K562 (cell line): ENCODE measurements around the gene AMBRA1. TPM values are rescaled to one million over a fixed set of nuclear protein-coding genes. Genes with fewer than 3 reads are reported as not detected.

Experiments used
- ATAC-seq: fragments of 200-7000 bp; cut with Tn5 transposase; 3 replicates; pipeline ENCODE4 v1.9.1; 2020; ENCODE audit warnings: moderate library complexity
- BruUV-seq: library from RNA; stranded (reverse); fragments of 400-500 nt; replicated peaks from 2 replicates; lab custom pipeline; 2021; lab: Mats Ljungman, UMichigan
- CTCF ChIA-PET: fragments of 300-600 bp; formaldehyde crosslinking; extraction: SDS; loops from one replicate; lab custom pipeline; 2021; ENCODE audit warnings: low intra/inter-chr PET ratio; lab: Yijun Ruan, JAX
- POLR2A ChIA-PET: fragments of 300-600, 350-650 bp; sonication (Branson Sonifier 250); formaldehyde crosslinking; extraction: SDS; loops from one replicate; lab custom pipeline; 2021; ENCODE audit warnings: antibody characterized with exemption, inconsistent platforms; lab: Yijun Ruan, JAX
- DNase-seq, 4 experiments: peaks; one replicate each; pipeline versions ENCODE4 v3.0.0 to v3.0.0-alpha.2; 2011 to 2018; ENCODE audit warnings: low spot score in 3 of 4, mixed read lengths in 3 of 4; ENCODE audit errors: extremely low read depth in 1 of 4
- FAIRE-seq: peaks from 2 replicates; lab custom pipeline; 2011; peaks lifted over from hg19 to GRCh38; lab: Jason Lieb, UNC
- H2AFZ ChIP-seq: 2 replicates; pipeline ENCODE4 v1.6.0; 2011; ENCODE audit warnings: low read depth, low read length, control low read depth, inconsistent platforms
- H3K27ac ChIP-seq: fragments of 200-600 bp; 3 replicates; pipeline ENCODE4 v1.8.0; 2011; ENCODE audit warnings: low read depth, mild to moderate bottlenecking, control low read depth, inconsistent platforms, low read length, moderate library complexity, mixed read lengths; ENCODE audit errors: extremely low read depth
- H3K27me3 ChIP-seq, 2 experiments: fragments of 300-600 bp in 1 of 2; 2 replicates in 1 of 2; 3 replicates in 1 of 2; pipeline versions ENCODE4 v1.6.0 to v1.8.0; 2011; ENCODE audit warnings: inconsistent platforms in 2 of 2, low read length in 2 of 2, mild to moderate bottlenecking in 1 of 2, mixed read lengths in 1 of 2, moderate library complexity in 1 of 2; ENCODE audit not compliant: control insufficient read depth in 2 of 2, insufficient read depth in 2 of 2
- H3K36me3 ChIP-seq: fragments of 300-600 bp; 3 replicates; pipeline ENCODE4 v1.8.0; 2011; ENCODE audit warnings: mild to moderate bottlenecking, low read length, inconsistent platforms; ENCODE audit not compliant: control insufficient read depth, insufficient read depth
- H3K4me1 ChIP-seq, 2 experiments: fragments of 200-600 bp in 1 of 2; replicated peaks in 1 of 2; 2 replicates in 1 of 2; 3 replicates in 1 of 2; pipeline versions ENCODE4 v1.5.1 to v1.8.0; 2011; ENCODE audit warnings: inconsistent platforms in 2 of 2, low read length in 2 of 2, mild to moderate bottlenecking in 1 of 2, mixed read lengths in 1 of 2, moderate library complexity in 1 of 2; ENCODE audit not compliant: control insufficient read depth in 2 of 2, insufficient read depth in 2 of 2
- H3K4me2 ChIP-seq: 2 replicates; pipeline ENCODE4 v1.6.1; 2011; ENCODE audit warnings: low read length, control low read depth, inconsistent platforms, mixed read lengths; ENCODE audit not compliant: insufficient read depth
- H3K4me3 ChIP-seq: fragments of 200-600 bp; sonication (generic), shearing (Covaris generic); 2 replicates; pipeline ENCODE4 v1.5.1; 2016; ENCODE audit warnings: control low read depth, inconsistent platforms
- H3K79me2 ChIP-seq: fragments of 200-600 bp; 3 replicates; pipeline ENCODE4 v1.8.0; 2011; ENCODE audit warnings: low read length, inconsistent platforms; ENCODE audit not compliant: control insufficient read depth, insufficient read depth
- H3K9ac ChIP-seq, 2 experiments: 2 replicates each; pipeline versions ENCODE4 v1.6.0 to v1.6.1; 2011; ENCODE audit warnings: low read depth in 2 of 2, low read length in 2 of 2, control low read depth in 1 of 2, inconsistent platforms in 1 of 2, mild to moderate bottlenecking in 1 of 2, mixed read lengths in 1 of 2; ENCODE audit not compliant: insufficient read depth in 1 of 2
- H3K9me1 ChIP-seq: one replicate; pipeline ENCODE4 v1.6.0; 2011; ENCODE audit warnings: inconsistent platforms, mild to moderate bottlenecking, low read length, moderate library complexity; ENCODE audit not compliant: control insufficient read depth, insufficient read depth
- H3K9me3 ChIP-seq: replicated peaks from 2 replicates; pipeline ENCODE4 v1.5.1; 2011; ENCODE audit warnings: low read depth, low read length, inconsistent platforms; ENCODE audit not compliant: control insufficient read depth, insufficient read depth
- H4K20me1 ChIP-seq: replicated peaks from 2 replicates; pipeline ENCODE4 v1.6.1; 2011; ENCODE audit warnings: low read length, inconsistent platforms, mixed read lengths; ENCODE audit not compliant: control insufficient read depth, insufficient read depth
- CHD4 ChIP-seq: fragments of 200-600 bp; sonication (generic); IDR thresholded peaks from 3 replicates; pipeline ENCODE4 v1.6.1; 2012; ENCODE audit warnings: low read depth, mild to moderate bottlenecking, mixed read lengths, low read length, inconsistent platforms; ENCODE audit not compliant: insufficient read depth, insufficient replicate concordance, poor library complexity, severe bottlenecking
- ETV5 ChIP-seq: sonication (generic); formaldehyde crosslinking; IDR thresholded peaks from 2 replicates; pipeline ENCODE4 v1.4.0; 2020; ENCODE audit warnings: low read depth, mild to moderate bottlenecking, missing genetic modification reagents
- HDAC1 ChIP-seq, 2 experiments: fragments of 450-650 bp; IDR thresholded peaks; 2 replicates each; pipeline ENCODE4 v1.6.1; 2016 to 2017; ENCODE audit warnings: inconsistent platforms in 1 of 2, mild to moderate bottlenecking in 1 of 2, moderate library complexity in 1 of 2
- KLF1 ChIP-seq: fragments of 450-650 bp; IDR thresholded peaks from 2 replicates; pipeline ENCODE4 v1.6.1; 2016; ENCODE audit warnings: missing genetic modification characterization, missing compliant biosample characterization
- MNT ChIP-seq, 2 experiments: fragments of 450-650 bp; conservative IDR thresholded peaks; 2 replicates each; pipeline ENCODE4 v1.6.1; 2017; ENCODE audit warnings: mild to moderate bottlenecking in 2 of 2, moderate library complexity in 2 of 2
- NRF1 ChIP-seq, 2 experiments: fragments of 450-650 bp; IDR thresholded peaks in 1 of 2; conservative IDR thresholded peaks in 1 of 2; 2 replicates each; pipeline ENCODE4 v1.6.1; 2014; ENCODE audit warnings: mild to moderate bottlenecking in 2 of 2
- PML ChIP-seq: IDR thresholded peaks from 2 replicates; pipeline ENCODE4 v1.6.1; 2012; ENCODE audit warnings: low read length, inconsistent platforms
- RBM14 ChIP-seq: fragments of 200-400 bp; formaldehyde crosslinking; IDR thresholded peaks from 2 replicates; pipeline ENCODE4 v1.6.1; 2018; ENCODE audit warnings: low read depth, mild to moderate bottlenecking, low read length, moderate library complexity, borderline replicate concordance; ENCODE audit not compliant: insufficient read depth
- RFX1 ChIP-seq: fragments of 450-650 bp; IDR thresholded peaks from 2 replicates; pipeline ENCODE4 v1.6.1; 2016; ENCODE audit warnings: mild to moderate bottlenecking, moderate library complexity
- TAF15 ChIP-seq: fragments of 200-400 bp; formaldehyde crosslinking; IDR thresholded peaks from 2 replicates; pipeline ENCODE4 v1.6.1; 2017; ENCODE audit warnings: mild to moderate bottlenecking, low read depth, low read length, moderate library complexity
- TFAP4 ChIP-seq: sonication (generic); formaldehyde crosslinking; IDR thresholded peaks from 2 replicates; pipeline ENCODE4 v1.8.0; 2022; ENCODE audit warnings: missing genetic modification reagents, mild to moderate bottlenecking, moderate library complexity, borderline replicate concordance
- ZNF431 ChIP-seq: sonication (generic); formaldehyde crosslinking; IDR thresholded peaks from 2 replicates; pipeline ENCODE4 v1.8.0; 2022; ENCODE audit warnings: mild to moderate bottlenecking, missing genetic modification reagents
- ZNF778 ChIP-seq: fragments of 450-650 bp; formaldehyde crosslinking; IDR thresholded peaks from 2 replicates; pipeline ENCODE4 v1.4.0; 2020; ENCODE audit warnings: mild to moderate bottlenecking, moderate library complexity
- WGBS: fragments of 100-300 bp; shearing (Covaris generic); methylation state at CpG from one replicate; pipeline ENCODE4 v1.1.6; 2016; ENCODE audit warnings: low coverage, mixed read lengths; ENCODE audit not compliant: insufficient coverage; ENCODE audit errors: missing lambda C conversion rate; 5-methylcytosine and 5-hydroxymethylcytosine counted together
- in situ Hi-C: fragments of 300-500 bp; cut with MboI; formaldehyde crosslinking; loops from 4 replicates; pipeline ENCODE4 v1.15.0; 2018; ENCODE audit warnings: inconsistent platforms, mixed read lengths
- intact Hi-C: fragments of 100-400 bp; cut with micrococcal nuclease; formaldehyde crosslinking; loops from 2 replicates; pipeline ENCODE4 v1.14.2; 2022
- polyA plus RNA-seq, 8 experiments: library from polyadenylated mRNA; depleted of rRNA in 4 of 8; stranded (reverse) in 5 of 8; unstranded in 3 of 8; fragments of >200 nt; fragmentation: Nextera tagmentation in 2 of 8; fragmentation: Illumina TruSeq in 1 of 8; extraction: Ambion mirVana in 2 of 8; extraction: Trizol in 1 of 8; gene quantifications; 2 replicates each; pipeline versions ENCODE4 v1.2.1 to v1.2.3, GENCODE V29; 2011 to 2014; ENCODE audit warnings: inconsistent platforms in 1 of 8, missing spikeins in 1 of 8
- total RNA-seq, 7 experiments: library from RNA; depleted of rRNA in 6 of 7; stranded (reverse); fragments of >200 nt in 6 of 7; fragmentation: Illumina TruSeq in 2 of 7; extraction: Trizol in 2 of 7; gene quantifications; 2 replicates each; pipeline versions ENCODE4 v1.2.1 to v1.2.3, GENCODE V29; 2011 to 2021; ENCODE audit warnings: low replicate concordance in 1 of 7

The AMBRA1 gene
- total and polyA plus RNA-seq, 9 of the 15 experiments (the other 6 are each of a cell fraction or from before 2014, with no cell fraction given), result 0.15 to 24.5 (median 13.0) TPM

- TF ChIP-seq MNT (conservative IDR thresholded peaks at IDR 0.05) (peak; percentile 77 to 87), HDAC1 (IDR thresholded peaks at IDR 0.05) (peak in 1 of 2 experiments; percentile 50; a peak in 2 of 4 replicates), ZNF778 (no peak), KLF1 (tag) (no peak)
- TF ChIP-seq, all 486 proteins: peak for 16
Measured at GRCh38 chr11:46388619-46389449, 205.0 kb downstream of the AMBRA1 start (continued).

GRCh38 chr11:46387919-46388618 is 205.8 kb downstream of the AMBRA1 start:
- peaks cover 0 to 11% of the 10 kb centered on the region in 2 experiments; a peak in 1 of 5 replicates for H3K27me3 ChIP-seq
- peaks cover 11% of the 10 kb centered on the region; the same call in 1 of the 3 replicates for H3K36me3 ChIP-seq
- POLR2A ChIA-PET, result interaction anchor here (0.6 to 1.0 kb wide), 6 partner anchors 12 to 58 kb away, joined by 3 read pairs; no protein-coding TSS in a partner anchor
- H3K9me3 ChIP-seq, result no peaks in the 10 kb centered on the region
- no TSS peak for BruUV-seq
- H3K4me2 ChIP-seq, result no peak overlapping the region
- peaks cover 7% of the 10 kb centered on the region; the same call in 1 of the 2 replicates for H4K20me1 ChIP-seq
- H3K79me2 ChIP-seq, result peaks cover 2% of the 10 kb centered on the region; the same call in 2 of the 3 replicates
- peak overlapping the region; percentile 8; the same call in 1 of the 2 replicates for H2AFZ ChIP-seq
- WGBS, result 45% methylated on average over 11 of the region's 24 CpGs
- H3K9ac ChIP-seq, result peak overlapping the region in 1 of 2 experiments; percentile 49; a peak in 1 of 4 replicates
- FAIRE-seq, result no peak
- CTCF ChIA-PET, result interaction anchor here (0.9 to 1.3 kb wide), 2 partner anchors 21 to 150 kb away, joined by 3 to 7 read pairs; no protein-coding TSS in a partner anchor
- no peak overlapping the region for H3K4me3 ChIP-seq
- intact Hi-C loops (loop anchor here (2.0 to 5.0 kb wide), 2 partner anchors 141 to 229 kb away; partner anchors contain the start of genes ATG13 and HARBI1), in situ Hi-C loops (no loop called here)
- H3K9me1 ChIP-seq, result no peaks in the 10 kb centered on the region
- H3K4me1 ChIP-seq, result peaks cover 19 to 83% of the 10 kb centered on the region in 2 experiments
- no peak overlapping the region for H3K27ac ChIP-seq
- peak in 2 of 4 experiments; percentile 28 to 30 for DNase-seq
- no peak for ATAC-seq
- TF ChIP-seq ZNF431 (CRISPR knock-in tag) (0 out of 2 replicates have a peak, but pooled peaks have one; percentile 23), ETV5 (CRISPR knock-in tag) (peak; percentile 57; the same call in 1 of the 2 replicates), TAF15 (no peak), PML (no peak), CHD4 (no peak), RBM14 (0 out of 2 replicates have a peak, but pooled peaks have one; percentile 52), RFX1 (no peak), TFAP4 (CRISPR knock-in tag) (peak; percentile 19; the same call in 1 of the 2 replicates), NRF1 (conservative IDR thresholded peaks at IDR 0.05 in 1 of 2, IDR thresholded peaks at IDR 0.05 in 1 of 2) (no peak)
